Measurements from ENCODE around the gene THAP5. TPM values are rescaled to one million over a fixed set of nuclear protein-coding genes. Genes with fewer than 3 reads are reported as not detected.
"Not testable (repeated sequence)": the region's sequence is repeated elsewhere in the genome, so short reads cannot be mapped to it uniquely, and the experiment has no call there.

Gene THAP5
- total and polyA plus RNA-seq, 12 donors: 7.2 to 32.9 (median 28.1) TPM

GRCh38 chr7:108541478-108541877 lies 28.0 kb downstream of the THAP5 start:
- ATAC-seq (no peak), DNase-seq (no peak)
- Histone ChIP-seq H3K36me3 (no peaks in the 10 kb centered on the region), H3K27me3 (no peaks in the 10 kb centered on the region), H3K4me1 (no peaks in the 10 kb centered on the region), H3K27ac (no peak overlapping the region), H3K9me3 (no peaks in the 10 kb centered on the region), H3K4me3 (no peak overlapping the region)
- whole genome bisulfite sequencing, 2 donors: 67 to 80% methylated on average over 2 of the region's 2 CpGs
- intact Hi-C loops (cut with DNase I): no loop called here
- no peak for TF ChIP-seq CTCF (IDR thresholded peaks at IDR 0.05)

GRCh38 chr7:108538685-108539084 lies 30.8 kb downstream of the THAP5 start:
- H3K27ac ChIP-seq; H3K4me3 ChIP-seq; H3K27me3 ChIP-seq; intact Hi-C loops (cut with DNase I); DNase-seq; ATAC-seq; H3K4me1 ChIP-seq; H3K36me3 ChIP-seq; H3K9me3 ChIP-seq: not testable (repeated sequence)
- WGBS, 2 donors: 88 to 93% methylated on average over 4 of the region's 4 CpGs

- H3K27ac ChIP-seq; DNase-seq; H3K4me1 ChIP-seq; H3K9me3 ChIP-seq; H3K36me3 ChIP-seq; ATAC-seq; intact Hi-C loops (cut with DNase I); H3K4me3 ChIP-seq; H3K27me3 ChIP-seq: not testable (repeated sequence)
- WGBS, 2 donors: 75 to 78% methylated on average over 2 of the region's 2 CpGs
Measured at GRCh38 chr7:108538236-108538635, 31.3 kb downstream of the THAP5 start.

- no peak for TF ChIP-seq CTCF (IDR thresholded peaks at IDR 0.05)
- intact Hi-C loops (cut with DNase I): no loop called here
- 88 to 93% methylated on average over 2 of the region's 2 CpGs for WGBS, 2 donors
Measured at GRCh38 chr7:108537229-108537628, 32.3 kb downstream of the THAP5 start.

GRCh38 chr7:108535744-108536143 lies 33.8 kb downstream of the THAP5 start:
- 52 to 62% methylated on average over 1 of the region's 1 CpG for WGBS, 2 donors
- DNase-seq (no peak), ATAC-seq (no peak)
- no peak overlapping the region for H3K4me3 ChIP-seq
- no peaks in the 10 kb centered on the region for H3K36me3 ChIP-seq
- peaks cover 0 to 8% (median 0%) of the 10 kb centered on the region in 11 donors for H3K9me3 ChIP-seq
- no peaks in the 10 kb centered on the region for H3K4me1 ChIP-seq
- no peak for TF ChIP-seq CTCF (IDR thresholded peaks at IDR 0.05)
- H3K27me3 ChIP-seq: no peaks in the 10 kb centered on the region
- H3K27ac ChIP-seq: no peak overlapping the region
- intact Hi-C loops (cut with DNase I): no loop called here

More at GRCh38 chr7:108537229-108537628, 32.3 kb downstream of the THAP5 start:
- H3K36me3 ChIP-seq: no peaks in the 10 kb centered on the region
- ATAC-seq (no peak), DNase-seq (no peak)
- no peak overlapping the region for H3K27ac ChIP-seq
- H3K4me1 ChIP-seq: no peaks in the 10 kb centered on the region
- no peaks in the 10 kb centered on the region for H3K27me3 ChIP-seq
- peaks cover 0 to 8% (median 0%) of the 10 kb centered on the region in 11 donors for H3K9me3 ChIP-seq
- no peak overlapping the region for H3K4me3 ChIP-seq

All from heart right ventricle (tissue), 16 donors.